Uterus (tissue), 4 donors: ENCODE measurements around the gene VAMP8. TPM values are rescaled to one million over a fixed set of nuclear protein-coding genes. Genes with fewer than 3 reads are reported as not detected.
"Not testable (repeated sequence)": the region's sequence is repeated elsewhere in the genome, so short reads cannot be mapped to it uniquely, and the experiment has no call there.

Source experiments
- DNase-seq, 2 donors: peaks; one replicate each; pipeline ENCODE4 v3.0.0-alpha.2; 2019 to 2020
- H3K27ac ChIP-seq, 2 donors: fragments of 200-600 bp; sonication (generic); 1 replicate in 1 of 2; 2 replicates in 1 of 2; pipeline ENCODE4 v1.5.1; 2016 to 2018
- H3K27me3 ChIP-seq, 2 donors: fragments of 200-600 bp; sonication (generic); one replicate each; pipeline ENCODE4 v1.5.1; 2018 to 2019; ENCODE audit warnings: control low read depth in 1 of 2
- H3K36me3 ChIP-seq, 2 donors: fragments of 200-600 bp; sonication (generic); one replicate each; pipeline ENCODE4 v1.5.1; 2019; ENCODE audit warnings: control low read depth in 1 of 2
- H3K4me1 ChIP-seq, 2 donors: fragments of 200-600 bp; sonication (generic); one replicate each; pipeline ENCODE4 v1.5.1; 2018 to 2019; ENCODE audit warnings: control low read depth in 1 of 2
- H3K4me3 ChIP-seq, 2 donors: fragments of 200-600 bp; sonication (generic); 1 replicate in 1 of 2; 2 replicates in 1 of 2; pipeline ENCODE4 v1.5.1; 2018 to 2019; ENCODE audit warnings: mild to moderate bottlenecking in 1 of 2
- H3K9me3 ChIP-seq, 2 donors: fragments of 200-600 bp; sonication (generic); one replicate each; pipeline ENCODE4 v1.5.1; 2019; ENCODE audit warnings: control low read depth in 1 of 2
- POLR2A ChIP-seq, 2 donors: fragments of 450-650 bp; IDR thresholded peaks; one replicate each; pipeline ENCODE4 v1.6.1; 2016; ENCODE audit warnings: antibody characterized with exemption in 2 of 2, mild to moderate bottlenecking in 1 of 2, moderate library complexity in 1 of 2
- intact Hi-C: fragments of 100-400 bp; cut with DNase I; formaldehyde crosslinking; loops from one replicate; pipeline ENCODE4 v1.15.1; 2023; ENCODE audit warnings: low total_unique reads
- total RNA-seq, 4 donors: library from RNA; depleted of rRNA in 3 of 4; stranded (reverse); fragments of >200 nt in 3 of 4; gene quantifications; one replicate each; pipeline versions ENCODE4 v1.1.0 to v1.2.4, GENCODE V29; 2014 to 2023
- TF ChIP-seq, protein P1 (sequence below), 4 experiments: fragments of 200-600 bp in 2 of 4; fragments of 450-650 bp in 2 of 4; sonication (generic) in 2 of 4; IDR thresholded peaks; one replicate each; pipeline ENCODE4 v1.5.1; 2016 to 2019; ENCODE audit warnings: antibody characterized with exemption in 4 of 4, mild to moderate bottlenecking in 2 of 4, moderate library complexity in 1 of 4
- donor health status: DM: yes; HTN: yes; CAD: no.

VAMP8 gene
- total RNA-seq, 4 donors from 2014 or later = 1.3 to 12.3 (median 5.2) TPM; not detected in 1

DNA sequence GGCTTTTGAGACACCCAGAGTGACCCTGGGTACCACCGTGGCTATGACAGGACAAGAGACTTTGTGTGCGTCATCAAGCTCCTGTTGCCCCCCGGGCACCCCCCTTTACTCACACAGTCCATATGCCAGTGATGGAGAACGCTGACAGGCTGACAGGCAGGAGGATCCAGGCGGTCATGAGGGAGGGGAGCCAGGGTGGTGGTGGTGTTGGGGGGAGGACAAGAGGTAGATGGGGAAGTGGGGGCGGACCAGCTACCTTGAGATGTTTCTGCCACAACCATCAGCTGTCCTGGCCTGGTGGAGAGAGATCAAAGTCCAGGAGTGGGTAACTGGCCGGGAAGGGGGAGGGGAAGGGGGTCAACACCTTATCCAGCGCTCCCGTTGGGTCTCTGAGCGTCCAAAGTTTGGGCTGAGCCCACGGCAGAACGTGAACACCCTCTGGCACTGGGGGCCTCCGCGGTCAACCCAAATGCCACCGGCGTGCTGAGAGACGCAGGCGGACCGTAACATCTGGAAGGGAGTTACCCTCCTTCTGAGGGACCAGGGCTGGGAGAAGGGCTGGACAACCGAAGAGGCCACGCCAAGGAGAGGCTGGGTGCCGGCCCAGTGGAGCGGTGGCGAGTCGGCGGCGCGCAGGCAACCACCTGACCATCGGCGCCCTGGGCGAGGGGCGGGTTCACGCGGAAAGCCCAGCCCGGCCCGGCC lies 24.5 kb downstream of the VAMP8 start:
- Histone ChIP-seq H3K36me3 (no peaks in the 10 kb centered on the region), H3K9me3 (no peaks in the 10 kb centered on the region), H3K27me3 (no peaks in the 10 kb centered on the region), H3K4me3 (peak overlapping the region; percentile 68 to 71), H3K27ac (peak overlapping the region; percentile 86 to 92), H3K4me1 (peaks cover 6 to 22% of the 10 kb centered on the region in 2 donors)
- intact Hi-C loops = no loop called here
- TF ChIP-seq, protein P1, sequence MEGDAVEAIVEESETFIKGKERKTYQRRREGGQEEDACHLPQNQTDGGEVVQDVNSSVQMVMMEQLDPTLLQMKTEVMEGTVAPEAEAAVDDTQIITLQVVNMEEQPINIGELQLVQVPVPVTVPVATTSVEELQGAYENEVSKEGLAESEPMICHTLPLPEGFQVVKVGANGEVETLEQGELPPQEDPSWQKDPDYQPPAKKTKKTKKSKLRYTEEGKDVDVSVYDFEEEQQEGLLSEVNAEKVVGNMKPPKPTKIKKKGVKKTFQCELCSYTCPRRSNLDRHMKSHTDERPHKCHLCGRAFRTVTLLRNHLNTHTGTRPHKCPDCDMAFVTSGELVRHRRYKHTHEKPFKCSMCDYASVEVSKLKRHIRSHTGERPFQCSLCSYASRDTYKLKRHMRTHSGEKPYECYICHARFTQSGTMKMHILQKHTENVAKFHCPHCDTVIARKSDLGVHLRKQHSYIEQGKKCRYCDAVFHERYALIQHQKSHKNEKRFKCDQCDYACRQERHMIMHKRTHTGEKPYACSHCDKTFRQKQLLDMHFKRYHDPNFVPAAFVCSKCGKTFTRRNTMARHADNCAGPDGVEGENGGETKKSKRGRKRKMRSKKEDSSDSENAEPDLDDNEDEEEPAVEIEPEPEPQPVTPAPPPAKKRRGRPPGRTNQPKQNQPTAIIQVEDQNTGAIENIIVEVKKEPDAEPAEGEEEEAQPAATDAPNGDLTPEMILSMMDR (IDR thresholded peaks at IDR 0.05) = no peak
- no peak for TF ChIP-seq POLR2A (IDR thresholded peaks at IDR 0.05)
- peak; percentile 60 to 72 for DNase-seq

- H3K36me3 ChIP-seq = no peaks in the 10 kb centered on the region
- H3K27me3 ChIP-seq = no peaks in the 10 kb centered on the region
- H3K27ac ChIP-seq = peak within 1 kb of the TSS; percentile 86 to 92
- peak within 1 kb of the TSS; percentile 68 to 71 for H3K4me3 ChIP-seq
- TF ChIP-seq, protein P1 (IDR thresholded peaks at IDR 0.05) = peak; percentile 8 to 68 (median 55)
- TF ChIP-seq POLR2A (IDR thresholded peaks at IDR 0.05) = peak; percentile 89 to 91
- peak; percentile 92 to 95 for DNase-seq
- H3K4me1 ChIP-seq = peaks cover 4 to 22% of the 10 kb centered on the region in 2 donors
- intact Hi-C loops = no loop called here
- no peaks in the 10 kb centered on the region for H3K9me3 ChIP-seq
These were observed 25.3 kb downstream of the VAMP8 start, which contains the start of gene TMEM150A for GRCh38 chr2:85602476-85603234. Gene TMEM150A (minus strand): TSS chr2:85602698. CDS start chr2:85601948, 750 bp downstream.

- H3K9me3 ChIP-seq, H3K27me3 ChIP-seq, intact Hi-C loops, H3K36me3 ChIP-seq, H3K4me3 ChIP-seq, DNase-seq: not testable (repeated sequence)
- Histone ChIP-seq H3K27ac (peak overlapping the region in 1 of 2 donors; percentile 86), H3K4me1 (peaks cover 6 to 22% of the 10 kb centered on the region in 2 donors)
These were observed 26.7 kb downstream of the VAMP8 start for GRCh38 chr2:85604133-85604444.

DNA sequence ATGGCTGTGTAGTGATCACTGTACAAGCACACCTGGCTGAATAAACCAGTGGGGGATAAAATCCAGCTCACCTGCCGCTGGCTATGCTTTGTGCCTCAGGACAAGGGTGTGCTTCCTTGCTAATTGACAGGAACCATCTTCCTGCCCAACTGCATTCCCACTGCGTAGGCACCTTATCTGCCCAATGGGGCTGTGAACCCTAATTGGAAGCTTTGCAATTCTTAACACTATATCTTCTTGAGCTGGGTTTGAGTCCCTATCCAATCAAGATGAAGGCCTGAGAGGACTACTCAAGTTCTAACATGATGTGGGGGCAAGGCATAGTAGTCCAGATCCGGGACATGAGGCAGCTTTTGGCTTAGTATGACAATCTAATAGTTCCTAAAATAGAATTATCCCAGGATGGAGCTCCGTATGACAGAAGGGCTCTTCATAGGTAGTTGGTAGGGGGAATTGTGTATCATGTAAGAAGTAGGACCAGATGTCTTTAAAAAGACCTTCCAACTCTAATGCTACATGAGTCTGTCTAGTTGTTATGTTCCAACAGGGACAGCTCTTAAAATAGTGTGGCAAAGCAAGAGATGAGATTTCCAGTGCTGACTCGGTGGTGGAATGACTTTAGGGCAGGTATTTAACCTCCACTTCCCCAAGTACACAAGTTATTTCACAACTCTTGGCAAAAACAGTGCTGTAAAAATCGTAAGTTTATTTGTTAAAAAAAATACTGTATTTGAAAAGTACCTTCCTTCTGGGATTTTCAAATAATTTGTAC lies 27.4 kb downstream of the VAMP8 start:
- H3K27me3 ChIP-seq = no peaks in the 10 kb centered on the region
- H3K4me1 ChIP-seq = peaks cover 6 to 22% of the 10 kb centered on the region in 2 donors
- intact Hi-C loops = no loop called here
- no peak for DNase-seq
- no peak overlapping the region for H3K4me3 ChIP-seq
- TF ChIP-seq POLR2A (IDR thresholded peaks at IDR 0.05) = no peak
- TF ChIP-seq, protein P1 (IDR thresholded peaks at IDR 0.05) = no peak
- no peaks in the 10 kb centered on the region for H3K36me3 ChIP-seq
- H3K27ac ChIP-seq = peak overlapping the region; percentile 18 to 86
- no peaks in the 10 kb centered on the region for H3K9me3 ChIP-seq

DNA sequence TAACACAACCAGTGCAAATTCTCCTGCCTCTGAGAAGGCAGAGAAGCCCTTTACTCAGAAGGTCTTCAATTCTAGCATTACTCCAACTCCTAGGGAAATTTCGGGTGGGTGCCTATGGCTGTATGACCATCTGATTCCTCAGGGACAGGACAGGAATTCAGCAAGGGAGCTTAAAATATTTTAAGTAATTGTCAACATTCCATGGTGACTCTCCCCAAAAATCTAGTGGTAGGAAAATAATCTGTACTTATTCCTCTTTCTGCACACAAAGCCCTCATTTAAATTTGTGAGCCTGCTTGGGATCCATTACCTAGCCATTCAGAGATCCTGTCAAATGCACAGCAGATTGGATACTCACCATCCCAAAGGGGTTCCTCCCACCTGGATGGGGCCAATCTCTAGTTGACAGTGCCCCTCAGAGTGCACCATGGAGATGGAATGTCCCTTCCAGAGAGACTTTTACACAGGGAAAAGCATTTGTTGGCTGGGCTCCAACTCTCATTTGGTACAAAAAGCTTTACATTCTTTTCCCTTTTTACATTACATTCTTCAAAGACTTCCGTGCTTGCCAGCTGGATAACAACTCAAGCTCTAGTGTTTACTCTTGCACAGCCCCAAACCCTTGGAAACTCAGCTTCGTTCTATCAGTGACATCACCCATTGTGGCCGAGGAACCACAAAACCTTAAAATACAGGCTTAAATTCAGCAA lies 28.2 kb downstream of the VAMP8 start:
- no peaks in the 10 kb centered on the region for H3K9me3 ChIP-seq
- intact Hi-C loops = no loop called here

More for the DNA sequence above, 28.2 kb downstream of the VAMP8 start:
- Histone ChIP-seq H3K4me1 (peaks cover 6 to 22% of the 10 kb centered on the region in 2 donors), H3K27me3 (no peaks in the 10 kb centered on the region), H3K27ac (peak overlapping the region; percentile 18 to 86), H3K4me3 (no peak overlapping the region), H3K36me3 (no peaks in the 10 kb centered on the region)
- no peak for DNase-seq
- TF ChIP-seq, protein P1 (IDR thresholded peaks at IDR 0.05) = no peak
- TF ChIP-seq POLR2A (IDR thresholded peaks at IDR 0.05) = no peak
